Skin of body (tissue), 2 donors: ENCODE data around the gene MDFIC. TPM values are rescaled to one million over a fixed set of nuclear protein-coding genes. Genes with fewer than 3 reads are reported as not detected.
"Not testable (repeated sequence)": the region's sequence is repeated elsewhere in the genome, so short reads cannot be mapped to it uniquely, and the experiment has no call there.

Source experiments
- DNase-seq: peaks from one replicate; lab custom pipeline; 2025; lab: John Stamatoyannopoulos, UW
- total RNA-seq: library from RNA; depleted of rRNA; stranded (reverse); fragments of >200 nt; gene quantifications from one replicate; pipeline ENCODE4 v1.2.3, GENCODE V29; 2014

The MDFIC gene, protein sequence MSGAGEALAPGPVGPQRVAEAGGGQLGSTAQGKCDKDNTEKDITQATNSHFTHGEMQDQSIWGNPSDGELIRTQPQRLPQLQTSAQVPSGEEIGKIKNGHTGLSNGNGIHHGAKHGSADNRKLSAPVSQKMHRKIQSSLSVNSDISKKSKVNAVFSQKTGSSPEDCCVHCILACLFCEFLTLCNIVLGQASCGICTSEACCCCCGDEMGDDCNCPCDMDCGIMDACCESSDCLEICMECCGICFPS
- 25.6 TPM for total RNA-seq

DNA sequence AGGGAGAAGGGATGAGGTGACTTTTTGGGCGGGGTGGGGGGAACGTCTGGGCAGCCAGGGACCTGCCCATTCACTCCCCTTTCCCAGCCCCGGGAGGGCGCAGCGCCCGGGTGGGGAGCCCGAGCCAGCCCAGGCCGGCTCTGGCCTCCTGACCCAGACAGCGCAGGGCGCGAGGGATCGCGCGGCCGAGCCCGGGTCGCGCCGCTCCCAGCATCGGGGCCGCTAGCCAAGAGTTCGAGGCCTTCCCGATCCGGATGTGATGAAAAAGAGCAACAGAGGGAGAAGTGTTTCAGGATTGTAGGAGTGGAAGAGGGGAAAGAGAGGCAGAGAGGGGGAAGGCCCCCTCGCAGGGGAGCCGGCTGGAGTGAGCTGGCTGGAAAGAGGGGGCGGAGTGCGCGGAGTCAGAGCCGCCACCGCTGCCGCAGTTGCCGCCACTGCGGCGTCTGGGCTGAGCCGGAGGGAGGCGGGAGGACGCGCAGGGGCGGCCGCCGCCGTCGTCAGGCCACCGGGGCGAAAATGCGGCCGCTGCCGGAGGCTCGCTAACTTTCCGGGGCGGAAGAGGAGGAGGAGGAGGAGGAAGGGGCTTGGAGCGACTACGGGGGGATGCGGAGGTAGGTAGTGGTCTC, at the start of gene MDFIC:
TSS of gene MDFIC (plus strand) at position 69 of the 626 bp plus-strand sequence. CDS start 940 bp downstream, outside the sequence.
- DNase-seq: peak; percentile 31

DNA sequence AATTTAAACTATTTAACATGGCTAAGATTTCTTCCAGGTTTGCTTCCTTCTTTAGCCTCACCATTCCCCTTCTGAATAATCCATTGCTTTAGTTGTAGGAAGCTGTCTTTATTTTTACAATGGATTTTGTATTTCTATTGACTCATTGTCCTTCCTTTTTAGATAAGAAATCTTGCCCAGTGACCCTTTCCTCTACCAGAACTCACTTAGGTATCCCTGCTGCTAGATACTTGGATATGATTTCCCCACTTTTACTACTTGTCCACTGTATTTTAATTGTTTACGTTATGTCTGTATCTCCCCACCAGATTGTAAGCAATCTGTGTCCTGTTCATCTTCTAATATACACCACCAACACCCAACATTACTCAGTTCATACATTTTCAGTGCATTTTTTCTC, 47.7 kb upstream of the MDFIC start:
- DNase-seq: no peak

DNA sequence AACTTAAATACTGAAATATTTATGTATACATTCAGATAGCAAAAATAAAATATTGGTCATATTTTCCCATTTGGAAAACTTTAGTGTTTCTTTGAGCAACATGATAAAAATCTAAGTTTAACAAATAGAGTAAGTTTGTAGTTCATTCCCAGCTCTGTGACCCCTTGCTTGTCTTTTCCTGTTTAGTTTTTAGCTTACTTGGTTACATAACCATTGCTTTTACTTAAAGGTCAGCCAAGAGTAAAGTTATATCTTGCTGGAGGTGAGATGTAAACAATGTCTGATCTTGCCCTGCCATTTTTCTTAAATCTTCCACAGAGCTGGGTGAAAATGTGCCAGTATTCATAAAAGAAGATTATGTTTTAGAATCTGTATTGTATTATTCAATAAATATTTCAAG, 46.7 kb upstream of the MDFIC start:
- DNase-seq: no peak

DNA sequence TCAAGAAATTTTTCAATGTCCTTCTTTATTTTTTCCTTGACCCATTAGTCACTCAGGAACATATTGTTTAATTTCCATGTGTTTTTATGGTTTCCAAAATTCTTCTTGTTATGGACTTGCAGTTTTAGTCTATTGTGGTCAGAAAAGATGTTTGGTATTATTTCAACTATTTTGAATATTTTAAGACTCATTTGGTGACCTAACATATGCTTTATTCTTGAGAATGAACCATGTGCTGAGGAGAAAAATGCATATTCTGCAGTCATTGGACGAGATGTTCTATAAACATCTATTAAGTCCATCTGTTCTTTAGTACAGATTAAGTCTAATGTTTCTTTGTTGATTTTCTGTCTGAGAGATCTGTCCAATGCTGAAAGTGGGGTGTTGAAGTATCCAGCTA, 42.3 kb upstream of the MDFIC start:
- no peak for DNase-seq

DNA sequence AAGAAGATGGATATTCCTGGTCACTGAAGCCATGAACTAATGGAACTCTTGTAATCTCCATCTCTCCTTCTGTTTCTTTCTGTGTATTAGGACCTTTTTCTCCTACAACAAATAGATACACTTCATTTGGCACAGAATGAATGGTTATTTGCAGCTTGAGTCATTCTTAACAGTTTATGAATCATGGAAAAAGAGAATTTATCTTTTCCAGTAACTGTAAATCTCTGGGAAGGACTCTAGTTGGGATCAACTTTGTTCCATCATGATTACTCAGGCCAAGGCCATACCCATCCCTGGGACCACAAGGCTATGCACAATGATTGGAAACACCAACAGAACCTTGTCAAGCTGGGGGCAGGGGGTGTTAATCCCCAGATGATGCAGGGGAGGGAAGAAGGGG, 36.1 kb upstream of the MDFIC start:
- DNase-seq: no peak

DNA sequence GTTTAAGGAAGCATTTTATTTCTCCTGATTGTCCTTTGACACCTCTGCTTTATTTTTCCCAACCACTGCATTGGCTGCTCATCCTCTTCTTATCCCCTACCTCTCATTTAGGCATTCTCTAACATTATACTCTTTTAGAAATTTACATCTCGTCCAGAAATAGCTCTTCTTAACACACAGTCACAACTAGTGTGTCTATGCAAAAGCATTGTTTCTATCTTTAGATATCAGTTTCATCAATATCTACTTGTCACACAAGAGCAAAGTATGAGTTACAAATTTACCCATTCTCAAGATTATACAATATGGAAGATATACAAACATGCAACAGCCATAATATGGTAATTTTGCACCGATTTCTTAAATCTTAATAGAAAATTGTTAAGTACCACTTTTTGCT, 35.7 kb upstream of the MDFIC start:
- no peak for DNase-seq

DNA sequence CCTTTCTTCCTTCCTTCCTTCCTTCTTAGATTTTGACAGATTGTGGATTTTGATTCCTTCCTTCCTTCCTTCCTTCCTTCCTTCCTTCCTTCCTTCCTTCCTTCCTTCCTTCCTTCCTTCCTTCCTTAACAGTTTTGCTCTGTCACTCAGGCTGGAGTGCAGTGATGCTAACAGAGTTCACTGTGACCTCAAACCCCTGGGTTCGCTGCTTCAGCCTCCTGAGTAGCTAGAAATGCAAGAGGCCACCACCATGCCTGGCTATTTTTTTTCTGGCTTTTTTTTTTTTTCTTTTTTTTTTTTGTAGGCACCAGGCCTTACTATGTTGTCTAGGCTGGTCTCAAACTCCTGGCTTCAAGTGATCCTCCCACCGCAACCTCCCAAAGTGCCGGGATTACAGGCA, 32.8 kb upstream of the MDFIC start:
- not testable (repeated sequence) for DNase-seq

DNA sequence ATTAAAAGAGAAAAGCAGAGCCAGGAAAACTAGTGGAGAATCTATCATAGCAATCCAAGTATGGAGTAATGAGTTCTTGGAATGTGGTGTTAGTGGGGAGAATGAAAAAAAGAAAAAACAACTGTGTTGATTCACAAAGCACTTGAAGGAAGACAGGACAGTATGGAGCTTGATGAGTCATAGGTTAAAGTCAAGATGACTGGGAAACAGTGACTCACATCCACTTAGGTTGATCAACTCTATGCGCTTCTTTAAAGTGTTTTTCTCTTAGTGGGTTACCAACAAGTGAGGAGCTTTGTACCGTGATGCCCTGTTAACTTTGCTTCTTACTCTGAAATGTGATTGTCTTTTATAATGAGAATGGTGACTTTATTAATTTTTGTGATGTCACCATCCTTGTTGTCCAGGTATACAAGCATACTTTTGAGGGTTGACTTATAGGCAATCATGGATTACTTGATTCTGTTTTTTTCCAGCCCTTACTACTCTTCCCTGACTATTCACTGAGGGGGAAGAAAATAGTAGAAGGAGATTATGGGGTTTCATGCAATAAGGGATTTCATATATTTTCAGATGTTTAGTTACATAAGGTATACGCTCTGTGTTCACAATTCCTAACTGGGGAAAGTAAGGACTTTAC, 32.1 kb upstream of the MDFIC start:
- DNase-seq: no peak

DNA sequence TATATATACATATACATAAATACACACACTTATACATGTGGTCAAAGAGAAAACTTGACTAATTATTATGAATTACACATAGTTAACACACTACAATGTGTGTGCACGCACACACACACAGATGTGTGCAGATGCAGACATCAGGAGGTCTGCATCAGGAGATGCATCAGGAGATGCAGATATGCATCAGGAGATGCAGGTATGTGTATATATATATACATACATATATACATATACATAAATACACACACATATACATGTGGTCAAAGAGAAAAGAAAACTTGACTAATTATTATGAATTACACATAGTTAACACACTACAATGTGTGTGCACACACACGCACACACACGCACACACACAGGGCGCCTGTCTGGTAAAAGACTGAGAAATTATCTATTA, 31.3 kb upstream of the MDFIC start:
- DNase-seq: no peak

DNA sequence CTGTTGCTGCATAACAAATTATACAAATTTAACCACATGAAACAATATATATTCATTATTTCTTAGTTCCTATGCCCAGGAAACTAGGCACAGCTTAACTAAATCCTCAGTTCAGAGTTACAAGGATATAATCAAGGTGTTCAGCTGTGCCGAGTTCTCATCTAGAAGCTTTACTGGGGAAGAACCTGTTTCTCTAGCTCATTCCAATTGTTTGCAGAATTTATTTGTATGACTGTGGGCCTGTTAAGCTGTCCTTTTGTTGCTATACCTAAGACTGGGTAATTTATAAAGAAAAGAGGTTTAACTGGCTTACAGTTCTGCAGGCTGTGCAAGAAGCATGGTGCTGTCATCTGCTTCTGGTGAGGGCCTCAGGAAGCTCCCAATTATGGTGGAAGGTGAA, 21.8 kb upstream of the MDFIC start:
- DNase-seq: no peak

DNA sequence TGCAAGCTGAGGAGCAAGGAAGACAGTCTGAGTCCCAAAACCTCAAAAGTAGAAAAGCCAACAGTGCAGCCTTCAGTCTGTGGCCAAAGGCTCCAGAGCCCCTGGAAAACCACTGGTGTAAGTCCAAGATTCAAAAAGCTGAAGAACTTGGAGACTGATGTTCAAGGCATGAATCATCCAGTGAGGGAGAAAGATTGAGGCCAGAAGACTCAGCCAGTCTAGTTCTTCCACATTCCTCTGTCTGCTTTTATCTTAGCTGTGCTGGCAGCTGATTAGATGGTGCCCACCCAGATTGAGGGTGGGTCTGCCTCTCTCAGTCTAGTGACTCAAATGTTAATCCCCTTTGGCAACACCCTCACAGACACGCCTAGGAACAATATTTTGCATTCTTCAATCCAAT, 20.1 kb upstream of the MDFIC start:
- no peak for DNase-seq

DNA sequence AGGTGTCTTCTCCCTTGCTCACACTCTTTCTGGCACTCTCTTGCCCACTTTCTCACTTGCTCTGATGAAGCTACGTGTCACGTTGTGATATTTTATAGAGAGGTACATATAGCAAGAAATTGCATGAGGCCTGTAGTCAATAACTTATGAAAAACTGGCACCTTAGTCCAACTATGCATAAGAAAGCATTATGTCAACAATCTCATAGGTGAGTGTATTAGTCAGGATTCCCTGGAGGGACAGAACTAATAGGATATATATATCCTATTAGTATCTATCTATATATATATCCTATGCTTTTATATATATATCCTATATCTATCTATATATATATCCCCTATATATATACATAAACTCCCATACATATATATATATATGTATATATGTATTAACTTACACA, 18.8 kb upstream of the MDFIC start:
- DNase-seq: no peak

DNA sequence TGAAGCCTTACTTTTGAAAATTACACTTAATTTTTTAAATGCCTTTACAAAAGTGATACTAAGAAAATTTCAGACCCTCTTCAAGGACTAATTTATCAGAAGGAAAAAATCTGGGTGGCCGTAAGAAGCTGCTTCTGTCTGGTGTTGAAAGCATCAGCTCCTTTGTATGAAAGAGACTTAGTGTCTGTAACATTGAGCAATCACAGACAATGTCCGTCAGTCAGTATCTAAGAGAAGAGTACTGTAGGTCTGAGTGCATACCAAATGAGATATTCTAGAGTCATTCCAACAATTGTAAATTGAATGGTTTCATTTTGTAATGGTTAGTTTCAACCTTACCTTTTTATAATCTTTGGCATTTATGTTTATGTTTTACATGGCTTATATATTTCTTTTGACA, 11.1 kb upstream of the MDFIC start:
- no peak for DNase-seq

DNA sequence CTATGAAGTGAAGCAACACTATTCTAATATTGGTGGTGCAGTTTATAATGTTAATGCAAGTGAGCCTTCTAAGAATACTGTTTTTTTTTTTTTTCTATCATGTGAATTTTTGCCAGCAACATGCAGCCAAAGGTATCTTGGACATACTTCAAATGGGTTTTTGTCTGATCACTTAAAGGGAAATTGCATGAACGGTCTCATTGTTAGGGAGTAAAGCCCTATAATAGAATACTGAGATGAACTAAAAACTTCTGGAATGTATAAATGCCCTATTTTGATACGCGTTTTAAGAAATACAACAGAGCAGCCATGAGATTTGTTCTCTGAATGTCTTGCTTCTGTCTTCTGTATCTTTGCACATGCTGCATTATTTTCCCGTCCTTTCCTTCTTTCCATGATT, 10.5 kb upstream of the MDFIC start:
- no peak for DNase-seq

DNA sequence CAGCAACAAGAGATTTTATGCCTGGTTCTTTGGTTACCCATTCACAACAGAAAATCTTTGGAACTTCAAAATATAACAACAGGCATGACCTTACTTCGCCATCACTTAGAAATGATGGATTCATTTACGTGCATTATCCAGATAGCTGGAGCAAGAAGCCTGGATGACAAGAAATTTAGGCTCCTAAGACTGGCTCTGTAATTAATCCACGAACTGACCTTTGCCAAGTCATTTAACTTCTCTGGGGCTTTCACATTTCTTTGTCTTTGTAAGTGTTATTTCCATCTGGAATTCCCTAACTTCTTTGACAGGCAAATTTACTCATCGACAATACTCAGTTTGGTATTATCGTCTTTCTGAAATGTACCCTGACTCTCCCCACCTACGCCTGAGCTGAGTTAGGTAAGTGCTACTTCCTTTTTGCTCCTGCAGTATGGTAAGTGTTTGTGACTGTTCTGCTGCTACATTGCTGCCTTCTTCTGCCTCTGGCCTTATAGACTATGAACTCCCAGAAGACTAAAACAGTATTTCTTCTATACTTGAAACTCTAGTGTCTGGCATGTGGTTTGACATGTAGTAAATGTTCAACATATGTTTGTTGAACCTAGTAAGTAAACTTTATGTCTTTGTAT, 5.5 kb upstream of the MDFIC start:
- DNase-seq: no peak

DNA sequence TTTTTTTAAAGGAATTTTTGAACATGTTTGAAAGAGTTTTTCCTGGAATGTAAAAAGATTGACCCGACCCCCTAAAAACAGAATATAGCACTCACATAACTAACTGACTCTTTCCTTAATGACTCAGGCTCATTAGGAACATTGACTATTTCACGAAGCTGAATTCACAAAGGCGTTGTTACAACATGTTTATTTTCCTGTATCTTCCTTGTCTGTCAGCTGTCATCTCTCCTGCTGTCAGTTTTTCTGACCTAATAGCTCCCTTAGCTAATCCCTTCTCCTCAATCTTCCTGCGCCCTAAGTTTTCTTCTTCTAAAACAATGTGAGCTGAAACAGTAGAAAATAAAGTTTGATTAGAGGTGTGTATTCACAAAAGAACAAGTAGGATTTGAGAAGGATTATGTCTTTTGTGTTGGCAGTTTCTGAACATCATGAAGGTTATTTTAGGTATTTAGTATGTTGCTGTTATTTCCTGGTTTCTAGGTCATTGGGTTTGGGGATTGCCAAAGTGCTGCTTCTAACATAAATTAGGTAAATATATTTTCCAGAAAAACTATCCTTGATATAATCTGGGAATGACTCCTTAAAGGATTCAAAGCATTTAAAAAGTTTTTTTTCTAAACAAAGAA, 4.6 kb upstream of the MDFIC start:
- no peak for DNase-seq

DNA sequence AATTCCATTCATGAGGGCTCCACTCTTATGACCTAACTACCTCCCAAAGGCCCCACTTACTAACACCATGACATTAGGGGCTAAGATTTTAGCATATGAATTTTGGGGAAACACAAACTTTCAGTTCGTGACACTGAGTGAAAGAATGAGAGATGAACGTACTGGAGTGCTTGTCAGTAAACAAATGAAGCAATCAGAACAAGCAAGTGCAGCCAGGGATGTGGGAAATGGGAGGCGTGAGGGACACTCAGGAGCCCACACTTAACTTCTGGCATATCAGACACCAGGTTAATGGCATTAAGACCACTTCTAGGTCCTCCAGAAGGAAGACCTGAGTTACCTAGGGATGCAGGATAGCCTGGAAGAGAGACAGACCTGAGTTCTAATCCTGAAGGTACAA, 2.3 kb upstream of the MDFIC start:
- no peak for DNase-seq

DNA sequence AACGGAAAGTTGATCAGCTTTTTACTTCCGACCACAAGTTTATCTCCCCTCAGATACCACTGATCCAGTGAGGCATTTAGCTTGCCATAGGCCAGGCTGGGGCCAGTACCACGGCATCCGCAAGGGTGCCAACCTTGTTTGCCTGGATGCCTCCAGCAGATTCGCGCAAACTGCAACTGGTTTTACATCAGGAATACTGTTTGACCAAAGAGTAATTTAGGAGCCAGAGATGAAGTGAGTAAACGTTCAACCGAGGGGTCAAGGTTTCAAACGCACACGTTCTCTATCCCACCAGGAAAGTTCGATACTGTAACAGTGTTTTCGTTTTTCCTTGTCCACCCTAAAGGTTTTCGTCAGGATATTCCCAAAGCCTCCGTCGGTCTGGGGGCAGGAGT, 266 bp upstream of the MDFIC start:
- DNase-seq: no peak

DNA sequence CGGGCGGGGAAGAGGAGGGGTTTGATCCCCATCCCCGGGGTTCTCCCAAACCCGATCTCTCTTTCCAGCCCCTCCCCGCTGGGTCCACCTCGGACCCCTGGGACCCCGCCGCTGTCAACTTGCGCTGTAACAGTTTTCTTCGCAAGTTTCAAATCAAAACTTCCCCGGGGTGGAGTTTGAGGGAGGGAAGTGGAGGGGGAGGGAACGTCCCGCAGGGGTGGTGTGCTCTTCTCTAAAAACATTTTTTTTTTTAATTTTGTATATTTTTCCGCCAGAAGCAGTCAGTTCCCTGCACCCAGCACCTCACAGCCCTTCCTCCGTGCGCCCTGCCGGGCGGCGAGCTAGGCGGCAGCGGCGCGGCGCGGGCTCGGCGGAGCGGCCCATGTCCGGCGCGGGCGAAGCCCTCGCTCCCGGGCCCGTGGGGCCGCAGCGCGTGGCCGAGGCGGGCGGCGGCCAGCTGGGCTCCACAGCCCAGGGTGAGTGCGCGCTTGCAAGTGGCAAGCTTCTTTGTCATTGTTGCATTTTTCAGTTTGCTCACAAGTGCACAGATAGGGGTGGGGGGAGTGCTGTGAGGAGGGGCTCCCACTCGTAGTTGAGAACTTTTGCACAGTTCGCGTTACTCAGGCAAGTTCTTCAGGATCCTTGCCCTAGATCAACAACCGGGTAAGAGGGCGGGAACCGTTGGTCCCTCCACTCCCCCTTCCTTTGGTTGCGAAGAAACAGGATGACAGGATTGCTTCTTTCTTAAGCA, 933 bp downstream of the MDFIC start:
- DNase-seq: peak; percentile 65

DNA sequence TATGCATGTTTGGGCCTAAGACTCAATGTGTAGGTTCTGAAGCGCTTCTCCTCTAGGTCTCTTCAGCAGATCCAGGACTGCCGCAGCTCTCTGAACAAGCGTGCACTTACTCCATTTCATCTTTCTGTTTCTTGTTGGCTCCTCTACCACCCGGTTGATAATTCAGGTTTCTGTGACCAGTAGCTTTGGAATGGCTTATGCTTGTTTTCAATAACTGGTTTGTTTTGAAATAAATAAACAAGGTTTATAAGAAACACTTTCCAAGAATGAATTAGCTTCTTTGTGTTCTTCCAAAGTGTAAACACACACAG, 1.5 kb downstream of the MDFIC start:
- DNase-seq: no peak

DNA sequence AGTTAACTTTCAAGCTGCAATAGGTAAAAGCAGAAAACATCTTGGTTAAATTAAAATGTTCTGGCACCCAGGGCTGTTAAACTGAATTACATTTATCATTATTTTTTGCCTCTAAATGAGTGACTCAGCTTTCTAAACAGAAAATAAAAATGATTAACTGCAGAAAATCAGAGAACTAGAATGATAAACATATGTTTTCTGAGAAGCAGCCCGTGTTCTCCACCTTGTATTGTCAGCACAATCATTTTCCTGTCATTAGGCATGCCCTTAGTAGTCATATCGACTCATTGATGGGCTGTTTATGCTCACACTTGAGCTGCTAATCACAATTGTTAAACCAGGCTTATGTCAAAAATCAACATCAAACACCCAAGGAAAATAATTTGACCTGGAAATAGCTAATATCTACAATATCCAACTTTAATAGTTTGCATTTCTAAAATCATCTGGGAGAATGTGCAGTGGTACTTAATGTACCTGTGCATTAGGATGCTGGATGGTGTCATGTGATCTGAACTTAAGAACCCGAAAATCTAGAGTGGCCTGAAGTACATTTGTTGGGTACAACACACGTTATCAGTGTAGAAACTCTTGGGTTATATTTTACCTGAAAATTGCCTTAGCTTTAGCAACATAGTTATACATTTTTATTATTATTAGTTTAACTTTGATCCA, 2.3 kb downstream of the MDFIC start:
- no peak for DNase-seq
